SK-N-SH treated with all-trans-retinoic acid at 6 μM for 48 hours (cell line): ENCODE measurements around the gene CACNA1D.

Experiments
- ATAC-seq: fragments of 200-7000 bp; cut with Tn5 transposase; 3 replicates; pipeline ENCODE4 v1.9.1; 2020; ENCODE audit warnings: mild to moderate bottlenecking, moderate library complexity
- ARNTL ChIP-seq: fragments of 450-650 bp; formaldehyde crosslinking; IDR thresholded peaks from 2 replicates; pipeline ENCODE4 v1.5.0; 2020; ENCODE audit warnings: low read depth, mild to moderate bottlenecking, moderate library complexity, borderline replicate concordance
- BACH2 ChIP-seq: fragments of 250-450 bp; sonication (Bioruptor Pico); IDR thresholded peaks from 2 replicates; pipeline ENCODE4 v1.9.0; 2021; ENCODE audit warnings: mild to moderate bottlenecking, borderline replicate concordance
- CSDC2 ChIP-seq: fragments of 250-450 bp; sonication (Bioruptor Pico); IDR thresholded peaks from 2 replicates; pipeline ENCODE4 v1.5.0; 2020; ENCODE audit warnings: mild to moderate bottlenecking, moderate library complexity
- CSRNP3 ChIP-seq: fragments of 250-450 bp; sonication (Bioruptor Pico); IDR thresholded peaks from 2 replicates; pipeline ENCODE4 v1.5.1; 2021; ENCODE audit warnings: mild to moderate bottlenecking, moderate library complexity
- ESRRG ChIP-seq: fragments of 250-450 bp; sonication (Bioruptor Pico); IDR thresholded peaks from 2 replicates; pipeline ENCODE4 v1.6.1; 2021; ENCODE audit warnings: mild to moderate bottlenecking
- GLIS3 ChIP-seq: fragments of 250-450 bp; sonication (Bioruptor Pico); IDR thresholded peaks from 2 replicates; pipeline ENCODE4 v1.5.0; 2020; ENCODE audit warnings: mild to moderate bottlenecking, moderate library complexity
- ISL1 ChIP-seq: fragments of 250-450 bp; sonication (Bioruptor Pico); IDR thresholded peaks from 2 replicates; pipeline ENCODE4 v2.1.2; 2022; ENCODE audit warnings: mild to moderate bottlenecking, moderate library complexity
- PATZ1 ChIP-seq: fragments of 250-450 bp; sonication (Bioruptor Pico); IDR thresholded peaks from 2 replicates; pipeline ENCODE4 v1.8.0; 2020; ENCODE audit warnings: mild to moderate bottlenecking, moderate library complexity, borderline replicate concordance
- PPARA ChIP-seq: fragments of 250-450 bp; sonication (Bioruptor Pico); IDR thresholded peaks from 2 replicates; pipeline ENCODE4 v1.5.0; 2020; ENCODE audit warnings: mild to moderate bottlenecking, borderline replicate concordance
- RARB ChIP-seq: fragments of 250-450 bp; sonication (Bioruptor Pico); IDR thresholded peaks from 2 replicates; pipeline ENCODE4 v1.8.0; 2021; ENCODE audit warnings: mild to moderate bottlenecking, moderate library complexity
- SNAI2 ChIP-seq: fragments of 250-450 bp; sonication (Bioruptor Pico); IDR thresholded peaks from 2 replicates; pipeline ENCODE4 v1.5.0; 2020; ENCODE audit warnings: mild to moderate bottlenecking, moderate library complexity
- TCF4 ChIP-seq: fragments of 250-450 bp; sonication (Bioruptor Pico); IDR thresholded peaks from 2 replicates; pipeline ENCODE4 v1.8.0; 2021; ENCODE audit warnings: mild to moderate bottlenecking, moderate library complexity, borderline replicate concordance
- ZC3H10 ChIP-seq: fragments of 250-450 bp; sonication (Bioruptor Pico); IDR thresholded peaks from 2 replicates; pipeline ENCODE4 v1.5.1; 2021; ENCODE audit warnings: mild to moderate bottlenecking, moderate library complexity
- ZFP3 ChIP-seq: fragments of 250-450 bp; sonication (Bioruptor Pico); IDR thresholded peaks from 2 replicates; pipeline ENCODE4 v1.5.0; 2020; ENCODE audit warnings: mild to moderate bottlenecking, moderate library complexity
- ZFP30 ChIP-seq: fragments of 450-650 bp; formaldehyde crosslinking; IDR thresholded peaks from 2 replicates; pipeline ENCODE4 v1.5.0; 2022; ENCODE audit warnings: mild to moderate bottlenecking, moderate library complexity
- ZNF565 ChIP-seq: fragments of 450-650 bp; formaldehyde crosslinking; conservative IDR thresholded peaks from 2 replicates; pipeline ENCODE4 v1.5.0; 2020; ENCODE audit warnings: low read depth, mild to moderate bottlenecking, moderate library complexity
- ZNF70 ChIP-seq: fragments of 450-650 bp; formaldehyde crosslinking; IDR thresholded peaks from 2 replicates; pipeline ENCODE4 v1.5.0; 2020; ENCODE audit warnings: mild to moderate bottlenecking, moderate library complexity
- ZNF8 ChIP-seq: fragments of 450-650 bp; formaldehyde crosslinking; IDR thresholded peaks from 2 replicates; pipeline ENCODE4 v1.5.0; 2020; ENCODE audit warnings: mild to moderate bottlenecking, moderate library complexity
- TF ChIP-seq, protein P1 (sequence below): fragments of 250-450 bp; sonication (Bioruptor Pico); IDR thresholded peaks from 2 replicates; pipeline ENCODE4 v1.5.1; 2020; ENCODE audit warnings: low read depth, mild to moderate bottlenecking, moderate library complexity
- TF ChIP-seq, protein P2 (sequence below): fragments of 250-450 bp; sonication (Bioruptor Pico); IDR thresholded peaks from 2 replicates; pipeline ENCODE4 v1.5.0; 2020; ENCODE audit warnings: mild to moderate bottlenecking, moderate library complexity
- TF ChIP-seq, protein P3 (sequence below): fragments of 250-450 bp; sonication (Bioruptor Pico); IDR thresholded peaks from 2 replicates; pipeline ENCODE4 v1.8.0; 2021; ENCODE audit warnings: low read depth, mild to moderate bottlenecking, moderate library complexity, borderline replicate concordance

CACNA1D gene

DNA sequence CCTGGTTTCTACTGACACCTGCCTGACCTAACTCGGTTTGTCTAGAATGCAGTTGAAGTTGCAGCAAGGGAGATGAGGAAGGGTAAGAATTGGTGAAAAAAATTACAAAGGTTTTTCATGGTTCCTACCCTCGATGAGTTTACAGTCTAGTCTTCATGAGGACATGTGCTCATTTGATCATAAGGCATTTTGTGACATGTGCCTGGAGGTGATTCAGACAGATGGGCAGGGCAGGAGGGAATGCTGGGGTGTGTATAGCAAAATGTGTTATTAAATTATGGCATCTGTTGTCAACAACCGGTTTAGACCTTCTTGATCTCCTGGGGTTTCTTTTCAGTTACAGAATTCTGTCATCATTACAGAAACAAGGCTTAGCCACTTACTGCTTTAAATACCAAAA lies 101.2 kb downstream of the CACNA1D start:
- no peak for ATAC-seq
- no peak for TF ChIP-seq ZNF8 (CRISPR knock-in tag)
- TF ChIP-seq, protein P1, sequence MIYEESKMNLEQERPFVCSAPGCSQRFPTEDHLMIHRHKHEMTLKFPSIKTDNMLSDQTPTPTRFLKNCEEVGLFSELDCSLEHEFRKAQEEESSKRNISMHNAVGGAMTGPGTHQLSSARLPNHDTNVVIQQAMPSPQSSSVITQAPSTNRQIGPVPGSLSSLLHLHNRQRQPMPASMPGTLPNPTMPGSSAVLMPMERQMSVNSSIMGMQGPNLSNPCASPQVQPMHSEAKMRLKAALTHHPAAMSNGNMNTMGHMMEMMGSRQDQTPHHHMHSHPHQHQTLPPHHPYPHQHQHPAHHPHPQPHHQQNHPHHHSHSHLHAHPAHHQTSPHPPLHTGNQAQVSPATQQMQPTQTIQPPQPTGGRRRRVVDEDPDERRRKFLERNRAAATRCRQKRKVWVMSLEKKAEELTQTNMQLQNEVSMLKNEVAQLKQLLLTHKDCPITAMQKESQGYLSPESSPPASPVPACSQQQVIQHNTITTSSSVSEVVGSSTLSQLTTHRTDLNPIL (CRISPR knock-in tag), result no peak

DNA sequence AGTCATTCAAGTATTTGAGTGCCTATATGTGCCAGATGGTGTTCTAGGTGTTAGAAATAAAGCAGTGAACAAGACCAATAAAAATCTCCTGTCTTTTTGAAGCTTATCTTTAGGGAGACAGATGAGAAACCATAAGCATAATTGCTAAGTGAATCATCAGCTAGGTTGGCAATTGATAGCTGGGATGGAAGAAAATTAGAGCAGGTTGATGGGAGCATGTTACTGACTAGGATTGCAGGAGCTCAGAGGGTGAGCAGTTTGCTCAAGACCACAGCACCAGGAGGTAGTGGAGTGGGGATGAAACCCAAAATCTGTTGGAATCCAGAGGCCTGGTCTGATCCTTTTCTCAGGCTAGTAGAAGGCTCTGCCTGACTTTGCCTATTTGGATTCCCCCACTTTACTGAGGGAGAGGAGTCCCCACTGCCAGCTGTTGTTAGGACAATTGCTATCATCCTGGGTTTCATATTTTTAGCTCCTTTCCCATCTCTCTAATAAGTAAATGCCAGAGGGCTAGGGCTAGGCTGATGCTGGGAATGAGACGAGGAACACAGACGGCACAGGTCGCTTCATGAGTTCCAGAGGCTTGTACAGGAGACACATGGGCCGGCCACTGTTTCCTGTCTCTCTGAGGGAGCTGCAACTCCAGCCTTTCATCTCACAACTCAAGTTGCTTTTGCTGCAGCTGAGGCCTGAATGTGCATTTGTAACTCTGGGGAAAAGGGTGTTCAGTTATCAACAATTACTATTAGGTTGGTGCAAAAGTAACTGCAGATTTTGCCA lies 102.9 kb downstream of the CACNA1D start:
- no peak for ATAC-seq

GRCh38 chr3:53599771-53600170 lies 105.4 kb downstream of the CACNA1D start:
- no peak for TF ChIP-seq CSRNP3 (CRISPR knock-in tag)
- no peak for TF ChIP-seq ZNF565 (CRISPR knock-in tag)
- TF ChIP-seq ZC3H10 (CRISPR knock-in tag), result no peak
- ATAC-seq, result no peak

More for the DNA sequence above, 102.9 kb downstream of the CACNA1D start:
- TF ChIP-seq PATZ1 (CRISPR knock-in tag) (no peak), ZFP30 (no peak), PPARA (no peak), RARB (CRISPR knock-in tag) (no peak), ESRRG (CRISPR knock-in tag) (no peak), BACH2 (CRISPR knock-in tag) (no peak), ZNF565 (CRISPR knock-in tag) (no peak), ARNTL (CRISPR knock-in tag) (no peak), ZNF70 (no peak), ZC3H10 (CRISPR knock-in tag) (no peak), ISL1 (CRISPR knock-in tag) (no peak), ZNF8 (CRISPR knock-in tag) (no peak), GLIS3 (no peak), SNAI2 (CRISPR knock-in tag) (no peak), ZFP3 (no peak)
- TF ChIP-seq, protein P2, sequence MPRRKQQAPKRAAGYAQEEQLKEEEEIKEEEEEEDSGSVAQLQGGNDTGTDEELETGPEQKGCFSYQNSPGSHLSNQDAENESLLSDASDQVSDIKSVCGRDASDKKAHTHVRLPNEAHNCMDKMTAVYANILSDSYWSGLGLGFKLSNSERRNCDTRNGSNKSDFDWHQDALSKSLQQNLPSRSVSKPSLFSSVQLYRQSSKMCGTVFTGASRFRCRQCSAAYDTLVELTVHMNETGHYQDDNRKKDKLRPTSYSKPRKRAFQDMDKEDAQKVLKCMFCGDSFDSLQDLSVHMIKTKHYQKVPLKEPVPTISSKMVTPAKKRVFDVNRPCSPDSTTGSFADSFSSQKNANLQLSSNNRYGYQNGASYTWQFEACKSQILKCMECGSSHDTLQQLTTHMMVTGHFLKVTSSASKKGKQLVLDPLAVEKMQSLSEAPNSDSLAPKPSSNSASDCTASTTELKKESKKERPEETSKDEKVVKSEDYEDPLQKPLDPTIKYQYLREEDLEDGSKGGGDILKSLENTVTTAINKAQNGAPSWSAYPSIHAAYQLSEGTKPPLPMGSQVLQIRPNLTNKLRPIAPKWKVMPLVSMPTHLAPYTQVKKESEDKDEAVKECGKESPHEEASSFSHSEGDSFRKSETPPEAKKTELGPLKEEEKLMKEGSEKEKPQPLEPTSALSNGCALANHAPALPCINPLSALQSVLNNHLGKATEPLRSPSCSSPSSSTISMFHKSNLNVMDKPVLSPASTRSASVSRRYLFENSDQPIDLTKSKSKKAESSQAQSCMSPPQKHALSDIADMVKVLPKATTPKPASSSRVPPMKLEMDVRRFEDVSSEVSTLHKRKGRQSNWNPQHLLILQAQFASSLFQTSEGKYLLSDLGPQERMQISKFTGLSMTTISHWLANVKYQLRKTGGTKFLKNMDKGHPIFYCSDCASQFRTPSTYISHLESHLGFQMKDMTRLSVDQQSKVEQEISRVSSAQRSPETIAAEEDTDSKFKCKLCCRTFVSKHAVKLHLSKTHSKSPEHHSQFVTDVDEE (CRISPR knock-in tag), result no peak

DNA sequence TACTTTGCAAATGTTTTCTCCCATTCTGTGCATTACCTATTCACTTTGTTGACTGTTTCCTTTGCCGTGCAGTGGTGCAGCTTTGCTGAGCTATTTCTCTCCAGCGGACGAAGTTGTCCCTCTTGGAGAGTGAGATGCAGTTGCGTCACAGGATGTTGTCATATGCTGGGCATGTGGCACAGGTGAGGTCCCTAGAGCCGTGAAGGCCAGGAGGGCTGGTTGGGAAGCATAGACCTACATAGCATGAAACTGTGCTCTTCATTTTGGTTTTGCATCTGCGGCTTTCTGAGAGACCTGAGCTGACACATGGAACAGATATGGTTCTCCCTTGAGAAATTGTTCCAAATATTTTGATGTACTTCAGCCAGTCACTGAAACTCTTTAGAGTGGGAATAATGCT lies 108.5 kb downstream of the CACNA1D start:
- ATAC-seq, result no peak
- TF ChIP-seq ARNTL (CRISPR knock-in tag) (no peak), ZNF70 (no peak), BACH2 (CRISPR knock-in tag) (no peak), TCF4 (no peak), PPARA (no peak), CSRNP3 (CRISPR knock-in tag) (no peak), ZNF565 (CRISPR knock-in tag) (no peak), ZC3H10 (CRISPR knock-in tag) (no peak), ZFP30 (no peak), ESRRG (CRISPR knock-in tag) (no peak), ISL1 (CRISPR knock-in tag) (no peak), CSDC2 (CRISPR knock-in tag) (no peak)
- TF ChIP-seq, protein P1 (CRISPR knock-in tag), result no peak
- TF ChIP-seq, protein P3, sequence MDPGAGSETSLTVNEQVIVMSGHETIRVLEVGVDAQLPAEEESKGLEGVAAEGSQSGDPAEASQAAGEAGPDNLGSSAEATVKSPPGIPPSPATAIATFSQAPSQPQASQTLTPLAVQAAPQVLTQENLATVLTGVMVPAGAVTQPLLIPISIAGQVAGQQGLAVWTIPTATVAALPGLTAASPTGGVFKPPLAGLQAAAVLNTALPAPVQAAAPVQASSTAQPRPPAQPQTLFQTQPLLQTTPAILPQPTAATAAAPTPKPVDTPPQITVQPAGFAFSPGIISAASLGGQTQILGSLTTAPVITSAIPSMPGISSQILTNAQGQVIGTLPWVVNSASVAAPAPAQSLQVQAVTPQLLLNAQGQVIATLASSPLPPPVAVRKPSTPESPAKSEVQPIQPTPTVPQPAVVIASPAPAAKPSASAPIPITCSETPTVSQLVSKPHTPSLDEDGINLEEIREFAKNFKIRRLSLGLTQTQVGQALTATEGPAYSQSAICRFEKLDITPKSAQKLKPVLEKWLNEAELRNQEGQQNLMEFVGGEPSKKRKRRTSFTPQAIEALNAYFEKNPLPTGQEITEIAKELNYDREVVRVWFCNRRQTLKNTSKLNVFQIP (CRISPR knock-in tag), result no peak
